HG03196 (cell line): ENCODE data around the gene LRBA.

ENCODE experiments used
- ATAC-seq: cut with Tn5 transposase; IDR thresholded peaks from one replicate; pipeline ENCODE4 v1.9.1; 2021; ENCODE audit not compliant: unreplicated experiment

The LRBA gene

GRCh38 chr4:150816491-150816890 is 198.6 kb downstream of the LRBA start:
- no peak for ATAC-seq

DNA sequence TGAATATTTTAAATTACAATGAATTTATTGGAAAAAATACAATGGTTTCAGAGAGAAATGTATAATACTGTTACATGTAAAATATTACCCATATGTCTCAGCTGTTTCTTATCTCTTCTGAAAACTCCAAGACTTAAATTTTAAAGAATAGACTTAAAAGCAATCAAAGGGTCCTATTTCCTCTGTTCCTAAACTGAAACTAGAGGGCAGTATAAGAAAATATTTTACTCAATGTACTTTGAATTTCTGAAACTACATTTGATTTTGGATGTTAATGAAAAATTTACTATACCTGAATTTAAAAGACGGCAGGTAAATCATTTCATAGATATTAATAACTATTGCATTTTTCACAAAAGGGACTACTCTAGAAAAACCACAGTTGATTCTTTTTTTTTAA is 200.2 kb downstream of the LRBA start:
- ATAC-seq = no peak

DNA sequence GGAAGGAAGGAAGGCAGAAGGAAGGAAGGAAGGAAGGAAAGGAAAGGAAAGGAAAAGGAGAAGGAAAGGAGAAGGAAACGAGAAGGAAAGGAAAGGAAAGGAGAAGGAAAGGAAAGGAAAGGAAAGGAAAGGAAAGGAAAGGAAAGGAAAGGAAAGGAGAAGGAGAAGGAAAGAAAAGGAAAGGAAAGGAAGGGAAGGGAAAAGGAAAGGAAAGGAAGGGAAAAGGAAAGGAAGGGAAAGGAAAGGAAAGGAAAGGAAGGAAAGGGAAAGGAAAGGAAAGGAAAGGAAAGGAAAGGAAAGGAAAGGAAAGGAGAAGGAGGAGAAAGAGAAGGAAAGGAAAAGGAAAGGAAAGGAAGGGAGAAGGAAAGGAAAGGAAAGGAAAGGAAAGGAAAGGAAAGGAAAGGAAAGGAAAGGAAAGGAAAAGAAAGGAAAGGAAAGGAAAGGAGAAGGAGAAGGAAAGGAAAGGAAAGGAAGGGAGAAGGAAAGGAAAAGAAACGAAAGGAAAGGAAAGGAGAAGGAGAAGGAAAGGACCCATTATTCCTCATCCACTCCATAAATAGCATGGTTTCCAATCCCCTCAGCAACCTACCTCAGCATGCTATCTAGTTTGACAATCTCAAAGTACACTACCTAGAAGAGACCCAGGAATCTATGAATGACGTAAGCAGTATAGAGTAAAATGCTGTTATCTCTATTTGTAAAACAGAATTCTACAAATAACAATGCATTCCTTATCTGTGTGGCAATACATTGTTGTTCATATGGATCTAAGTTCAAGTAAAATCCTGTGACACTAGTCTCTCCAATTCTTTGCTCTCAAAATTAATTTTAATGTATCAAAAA is 209.7 kb downstream of the LRBA start:
- ATAC-seq = no peak

GRCh38 chr4:150801833-150802232 is 213.3 kb downstream of the LRBA start:
- ATAC-seq = no peak

GRCh38 chr4:150799207-150799606 is 215.9 kb downstream of the LRBA start:
- no peak for ATAC-seq

- ATAC-seq = no peak
Observed at GRCh38 chr4:150794706-150795105, 220.4 kb downstream of the LRBA start.

GRCh38 chr4:150789864-150790263 is 225.2 kb downstream of the LRBA start:
- no peak for ATAC-seq

- ATAC-seq = no peak
Observed at GRCh38 chr4:150784939-150785338, 230.1 kb downstream of the LRBA start.

DNA sequence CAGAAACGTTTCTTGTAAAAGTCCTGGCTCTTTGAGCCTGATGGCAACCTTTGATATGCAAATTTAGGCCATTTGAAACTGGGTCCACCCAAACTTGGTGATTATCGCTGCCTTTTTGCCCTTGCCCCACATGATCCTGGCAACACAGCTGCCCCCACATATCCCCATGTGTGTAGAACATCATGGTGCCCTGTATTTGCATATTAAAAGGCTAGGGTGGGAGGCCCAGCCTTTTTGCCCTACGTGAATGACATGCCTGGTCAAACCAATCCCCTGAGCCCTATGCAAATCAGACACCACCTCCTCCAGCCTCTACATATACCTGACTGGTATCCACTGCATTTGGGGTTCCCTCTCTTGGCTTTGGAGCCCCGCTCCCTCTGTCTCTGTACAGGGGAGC is 230.8 kb downstream of the LRBA start:
- ATAC-seq = no peak

GRCh38 chr4:150782921-150783320 is 232.2 kb downstream of the LRBA start:
- no peak for ATAC-seq

- ATAC-seq = no peak
Observed at GRCh38 chr4:150782311-150782710, 232.8 kb downstream of the LRBA start.

DNA sequence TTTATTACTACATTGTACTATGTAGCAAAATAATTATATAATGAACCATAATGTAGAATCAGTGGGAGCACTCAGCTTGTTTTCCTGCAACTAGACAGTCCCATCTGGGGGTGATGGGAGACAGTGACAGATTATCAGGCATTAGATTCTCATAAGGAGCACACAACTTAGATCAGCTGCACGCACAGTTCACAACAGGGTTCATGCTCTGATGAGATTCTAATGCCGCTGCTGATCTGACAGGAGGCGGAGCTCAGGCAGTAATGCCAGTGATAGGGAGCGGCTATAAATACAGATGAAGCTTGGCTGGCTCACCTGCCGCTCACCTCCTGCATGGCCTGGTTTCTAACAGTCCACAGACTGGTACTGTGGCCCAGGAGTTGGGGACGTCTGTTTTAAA is 233.9 kb downstream of the LRBA start:
- ATAC-seq = no peak

DNA sequence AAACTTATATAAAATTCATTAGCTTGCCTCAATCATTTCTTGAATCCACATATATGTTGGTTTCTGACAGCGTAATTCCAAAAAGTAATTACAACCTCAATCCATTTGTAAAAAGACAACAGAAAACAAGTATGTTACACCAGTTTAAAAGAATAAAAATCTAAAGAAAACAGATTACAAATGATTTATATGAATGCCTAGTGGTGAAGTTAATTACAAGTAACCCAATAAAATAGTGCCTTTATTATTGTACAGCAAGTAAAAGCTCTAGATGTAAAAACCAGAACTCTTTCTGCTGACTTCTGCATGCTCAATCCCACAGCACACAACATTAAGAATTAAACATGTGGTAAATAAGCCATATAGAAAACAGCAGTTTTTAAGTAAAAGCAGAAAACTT is 235.4 kb downstream of the LRBA start:
- no peak for ATAC-seq

DNA sequence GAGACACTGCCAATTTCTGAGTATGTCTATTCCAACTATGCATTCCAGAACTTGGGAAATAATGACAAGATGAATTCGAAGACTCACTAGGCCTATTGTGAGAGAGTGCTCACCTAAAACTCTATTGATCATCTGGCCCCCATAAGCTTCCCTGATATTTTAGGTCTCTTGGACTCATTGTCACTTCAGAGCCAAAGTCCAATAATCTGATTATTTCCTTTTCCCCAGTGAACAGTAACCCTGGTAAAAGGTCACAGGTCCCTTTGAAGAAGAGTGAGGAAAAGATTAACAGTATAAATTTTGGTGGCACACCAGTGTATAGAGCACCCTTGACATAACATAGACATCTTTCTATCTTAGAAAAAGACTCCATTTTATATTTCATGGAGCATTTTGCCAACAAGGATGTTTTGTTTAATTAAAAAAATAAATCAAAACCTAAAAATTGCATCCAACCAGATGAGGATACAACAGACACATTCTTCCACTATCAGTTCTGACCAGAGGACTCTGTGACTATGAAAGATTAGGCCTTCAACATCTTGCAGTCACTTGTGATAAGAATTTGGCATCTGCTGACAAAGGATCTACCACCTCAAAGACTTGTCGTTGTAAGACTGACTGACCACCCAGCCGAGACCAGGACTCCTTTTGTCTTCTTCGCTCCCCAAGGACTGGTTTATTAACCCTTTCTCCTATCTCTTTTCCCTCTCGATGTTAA is 241.2 kb downstream of the LRBA start:
- no peak for ATAC-seq

DNA sequence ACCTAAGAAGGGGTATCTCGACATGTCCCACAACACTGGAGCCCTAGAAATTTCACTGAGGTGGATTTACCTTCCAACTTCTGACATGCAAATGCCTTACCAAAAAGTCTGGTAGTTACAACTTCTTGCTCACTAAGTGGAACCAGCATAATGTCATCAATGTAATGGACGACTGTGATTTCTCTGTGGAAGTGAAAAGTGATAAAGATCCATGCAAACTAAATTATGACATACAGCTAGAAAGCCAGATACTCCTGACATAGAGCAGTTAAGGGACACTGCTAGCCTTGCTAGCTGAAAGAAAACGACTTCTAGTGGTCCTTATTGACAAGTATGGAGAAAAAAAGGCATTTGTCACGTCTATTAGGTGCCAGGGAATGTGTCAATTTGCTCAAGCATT is 242.1 kb downstream of the LRBA start:
- ATAC-seq = no peak

DNA sequence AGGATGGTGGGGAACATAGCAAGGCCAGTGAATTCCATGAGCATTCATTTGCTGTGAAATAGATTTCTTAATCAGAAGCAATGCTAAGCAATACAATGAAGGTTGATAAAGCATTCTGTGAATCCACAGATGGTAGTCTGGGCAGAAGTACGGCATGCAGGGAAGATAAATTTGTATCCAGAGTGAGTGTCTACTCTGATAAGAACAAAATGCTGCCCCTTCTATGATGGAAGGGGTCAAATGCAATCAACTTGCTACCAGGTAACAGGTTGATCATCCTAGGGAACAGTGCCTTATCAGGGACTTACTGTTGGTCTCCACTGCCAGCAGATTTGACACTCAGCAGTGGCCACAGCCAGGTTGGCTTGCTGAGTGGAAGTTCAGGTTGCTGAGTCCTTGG is 243.7 kb downstream of the LRBA start:
- no peak for ATAC-seq

DNA sequence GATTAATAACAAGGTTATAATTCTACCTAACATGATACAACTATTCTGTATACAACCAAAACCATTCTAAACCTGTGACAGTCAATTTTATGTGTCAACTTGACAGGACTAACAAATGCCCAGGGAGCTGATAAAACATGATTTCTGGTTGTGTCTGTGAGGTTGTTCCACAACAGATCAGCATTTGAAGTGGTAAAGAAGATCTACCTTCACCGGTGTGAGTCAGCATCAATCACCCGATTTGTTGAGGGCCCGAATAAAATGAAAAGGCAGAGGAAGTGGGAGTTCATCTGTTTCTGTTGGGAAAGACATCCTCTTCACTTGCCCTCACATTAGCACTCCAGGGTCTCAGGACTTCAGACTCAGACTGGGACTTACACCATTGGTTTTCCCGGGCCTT is 245.2 kb downstream of the LRBA start:
- no peak for ATAC-seq

GRCh38 chr4:150769248-150769647 is 245.8 kb downstream of the LRBA start:
- no peak for ATAC-seq

GRCh38 chr4:150768497-150768896 is 246.6 kb downstream of the LRBA start:
- no peak for ATAC-seq

DNA sequence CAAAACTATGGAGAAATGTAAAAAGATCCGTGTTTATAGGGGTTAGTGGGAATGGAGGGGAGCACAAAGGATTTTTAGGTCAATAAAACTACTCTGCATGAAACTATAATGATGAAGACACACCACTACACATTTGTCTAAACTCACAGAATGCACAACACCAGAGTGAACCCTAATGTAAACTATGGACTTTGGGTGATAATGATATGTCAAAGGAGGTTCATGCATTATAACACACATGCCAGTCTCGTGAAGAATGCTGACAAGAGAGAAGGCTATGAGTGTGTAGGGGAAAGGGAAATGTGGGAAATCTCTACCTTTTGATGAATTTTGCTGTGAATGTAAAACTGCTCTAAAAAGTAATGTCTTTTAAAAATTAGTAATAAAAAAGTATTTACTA is 249.9 kb downstream of the LRBA start:
- ATAC-seq = no peak

- ATAC-seq = no peak
Observed at GRCh38 chr4:150751648-150752047, 263.4 kb downstream of the LRBA start.

GRCh38 chr4:150750824-150751223 is 264.3 kb downstream of the LRBA start:
- no peak for ATAC-seq
